ENCODE measurements around the gene CPSF3. TPM values are rescaled to one million over a fixed set of nuclear protein-coding genes. Genes with fewer than 3 reads are reported as not detected.

The CPSF3 gene
- total RNA-seq, 1 donor from 2014 or later, result 74.7 TPM

- H3K36me3 Mint-ChIP-seq (ENCODE audit: low read depth), result peaks cover 36% of the 10 kb centered on the region
- H3K27me3 Mint-ChIP-seq (ENCODE audit: insufficient read depth), result no peaks in the 10 kb centered on the region
- H3K9me3 Mint-ChIP-seq, result no peaks in the 10 kb centered on the region
- no peak overlapping the region for H3K4me3 Mint-ChIP-seq
- DNase-seq (ENCODE audit: low spot score), result no peak
- intact Hi-C loops (cut with micrococcal nuclease), result no loop called here
- H3K4me1 Mint-ChIP-seq (ENCODE audit: low read depth), result peaks cover 68% of the 10 kb centered on the region
- H3K27ac Mint-ChIP-seq, result no peak overlapping the region
Measured at GRCh38 chr2:9417725-9418124, 5.7 kb upstream of the CPSF3 start.

- Mint-ChIP-seq H3K4me1 (ENCODE audit: low read depth) (peaks cover 67% of the 10 kb centered on the region), H3K27ac (no peak overlapping the region), H3K4me3 (no peak overlapping the region), H3K27me3 (ENCODE audit: insufficient read depth) (no peaks in the 10 kb centered on the region), H3K9me3 (no peaks in the 10 kb centered on the region), H3K36me3 (ENCODE audit: low read depth) (peaks cover 35% of the 10 kb centered on the region)
- DNase-seq (ENCODE audit: low spot score), result no peak
- intact Hi-C loops (cut with micrococcal nuclease), result no loop called here
Measured at GRCh38 chr2:9418746-9419145, 4.7 kb upstream of the CPSF3 start.

- no peak overlapping the region for H3K4me3 Mint-ChIP-seq
- DNase-seq (ENCODE audit: low spot score), result no peak
- H3K27ac Mint-ChIP-seq, result no peak overlapping the region
- H3K27me3 Mint-ChIP-seq (ENCODE audit: insufficient read depth), result no peaks in the 10 kb centered on the region
- no peaks in the 10 kb centered on the region for H3K9me3 Mint-ChIP-seq
- H3K4me1 Mint-ChIP-seq (ENCODE audit: low read depth), result peaks cover 59% of the 10 kb centered on the region
- H3K36me3 Mint-ChIP-seq (ENCODE audit: low read depth), result peaks cover 28% of the 10 kb centered on the region
- intact Hi-C loops (cut with micrococcal nuclease), result no loop called here
Measured at GRCh38 chr2:9419541-9419940, 3.9 kb upstream of the CPSF3 start.

- intact Hi-C loops (cut with micrococcal nuclease), result loop anchor here (5.0 kb wide), 4 partner anchors 278 to 1392 kb away; partner anchors contain the start of genes MBOAT2 and PDIA6
- DNase-seq (ENCODE audit: low spot score), result no peak
- Mint-ChIP-seq H3K4me1 (ENCODE audit: low read depth) (peaks cover 58% of the 10 kb centered on the region), H3K9me3 (no peaks in the 10 kb centered on the region), H3K27ac (no peak overlapping the region), H3K27me3 (ENCODE audit: insufficient read depth) (no peaks in the 10 kb centered on the region), H3K4me3 (peak overlapping the region; percentile 40), H3K36me3 (ENCODE audit: low read depth) (peaks cover 28% of the 10 kb centered on the region)
Measured at GRCh38 chr2:9420495-9420894, 3.0 kb upstream of the CPSF3 start.

GRCh38 chr2:9422321-9423099 is 944 bp upstream of the CPSF3 start:
- H3K9me3 Mint-ChIP-seq, result no peaks in the 10 kb centered on the region
- H3K27me3 Mint-ChIP-seq (ENCODE audit: insufficient read depth), result no peaks in the 10 kb centered on the region
- H3K4me3 Mint-ChIP-seq, result peak overlapping the region; percentile 92
- H3K4me1 Mint-ChIP-seq (ENCODE audit: low read depth), result peaks cover 40% of the 10 kb centered on the region
- DNase-seq (ENCODE audit: low spot score), result peak; percentile 31
- peak overlapping the region; percentile 92 for H3K27ac Mint-ChIP-seq
- intact Hi-C loops (cut with micrococcal nuclease), result loop anchor here (1.0 to 5.0 kb wide), 18 partner anchors 52 to 1732 kb away; partner anchors contain the start of genes ADAM17, ASAP2, GRHL1 and HPCAL1
- peaks cover 17% of the 10 kb centered on the region for H3K36me3 Mint-ChIP-seq (ENCODE audit: low read depth)

GRCh38 chr2:9423922-9424272 is 443 bp downstream of the CPSF3 start:
- Mint-ChIP-seq H3K9me3 (no peaks in the 10 kb centered on the region), H3K27ac (no peak overlapping the region)
- DNase-seq (ENCODE audit: low spot score), result peak; percentile 22

GRCh38 chr2:9424447-9425164 is 1.2 kb downstream of the CPSF3 start:
- H3K27ac Mint-ChIP-seq, result no peak overlapping the region
- peaks cover 30% of the 10 kb centered on the region for H3K4me1 Mint-ChIP-seq (ENCODE audit: low read depth)
- no peaks in the 10 kb centered on the region for H3K9me3 Mint-ChIP-seq
- H3K27me3 Mint-ChIP-seq (ENCODE audit: insufficient read depth), result no peaks in the 10 kb centered on the region
- intact Hi-C loops (cut with micrococcal nuclease), result loop anchor here (5.0 kb wide), 4 partner anchors 282 to 1388 kb away; partner anchors contain the start of genes MBOAT2 and PDIA6
- no peak for DNase-seq (ENCODE audit: low spot score)
- no peak overlapping the region for H3K4me3 Mint-ChIP-seq
- H3K36me3 Mint-ChIP-seq (ENCODE audit: low read depth), result peaks cover 14% of the 10 kb centered on the region

More at GRCh38 chr2:9423922-9424272, 443 bp downstream of the CPSF3 start:
- intact Hi-C loops (cut with micrococcal nuclease), result loop anchor here (1.0 to 5.0 kb wide), 18 partner anchors 50 to 1731 kb away; partner anchors contain the start of genes ADAM17, ASAP2, GRHL1 and HPCAL1
- H3K36me3 Mint-ChIP-seq (ENCODE audit: low read depth), result peaks cover 13% of the 10 kb centered on the region
- no peak overlapping the region for H3K4me3 Mint-ChIP-seq
- H3K27me3 Mint-ChIP-seq (ENCODE audit: insufficient read depth), result no peaks in the 10 kb centered on the region
- H3K4me1 Mint-ChIP-seq (ENCODE audit: low read depth), result peaks cover 37% of the 10 kb centered on the region

- Mint-ChIP-seq H3K36me3 (ENCODE audit: low read depth) (peaks cover 38% of the 10 kb centered on the region), H3K4me3 (no peak overlapping the region), H3K4me1 (ENCODE audit: low read depth) (peaks cover 20% of the 10 kb centered on the region), H3K9me3 (no peaks in the 10 kb centered on the region), H3K27me3 (ENCODE audit: insufficient read depth) (no peaks in the 10 kb centered on the region), H3K27ac (no peak overlapping the region)
- intact Hi-C loops (cut with micrococcal nuclease), result no loop called here
- DNase-seq (ENCODE audit: low spot score), result no peak
Measured at GRCh38 chr2:9428965-9429577, 5.6 kb downstream of the CPSF3 start.

GRCh38 chr2:9430316-9431293 is 7.2 kb downstream of the CPSF3 start:
- intact Hi-C loops (cut with micrococcal nuclease), result no loop called here
- no peak overlapping the region for H3K4me3 Mint-ChIP-seq
- H3K27ac Mint-ChIP-seq, result peak overlapping the region; percentile 82
- peaks cover 20% of the 10 kb centered on the region for H3K4me1 Mint-ChIP-seq (ENCODE audit: low read depth)
- no peaks in the 10 kb centered on the region for H3K9me3 Mint-ChIP-seq
- DNase-seq (ENCODE audit: low spot score), result no peak
- H3K36me3 Mint-ChIP-seq (ENCODE audit: low read depth), result peaks cover 42% of the 10 kb centered on the region
- H3K27me3 Mint-ChIP-seq (ENCODE audit: insufficient read depth), result no peaks in the 10 kb centered on the region

- Mint-ChIP-seq H3K4me1 (ENCODE audit: low read depth) (peaks cover 15% of the 10 kb centered on the region), H3K36me3 (ENCODE audit: low read depth) (peaks cover 57% of the 10 kb centered on the region), H3K27me3 (ENCODE audit: insufficient read depth) (no peaks in the 10 kb centered on the region)
Measured at GRCh38 chr2:9434489-9434888, 11.0 kb downstream of the CPSF3 start.

GRCh38 chr2:9439536-9439935 is 16.1 kb downstream of the CPSF3 start:
- Mint-ChIP-seq H3K36me3 (ENCODE audit: low read depth) (peaks cover 38% of the 10 kb centered on the region), H3K27me3 (ENCODE audit: insufficient read depth) (no peaks in the 10 kb centered on the region), H3K4me3 (no peak overlapping the region), H3K9me3 (no peaks in the 10 kb centered on the region), H3K27ac (no peak overlapping the region), H3K4me1 (ENCODE audit: low read depth) (no peaks in the 10 kb centered on the region)
- intact Hi-C loops (cut with micrococcal nuclease), result no loop called here
- DNase-seq (ENCODE audit: low spot score), result no peak

More at GRCh38 chr2:9434489-9434888, 11.0 kb downstream of the CPSF3 start:
- Mint-ChIP-seq H3K27ac (no peak overlapping the region), H3K4me3 (no peak overlapping the region), H3K9me3 (no peaks in the 10 kb centered on the region)
- DNase-seq (ENCODE audit: low spot score), result no peak
- intact Hi-C loops (cut with micrococcal nuclease), result no loop called here
